PFSK-1 (cell line): Measurements from ENCODE around the gene TTC36.

ENCODE experiments used
- POLR2AphosphoS5 ChIP-seq: IDR thresholded peaks from 2 replicates; pipeline ENCODE4 v1.6.1; 2012; ENCODE audit warnings: low read depth, mild to moderate bottlenecking, control low read depth, low read length, moderate library complexity
- SIN3A ChIP-seq: IDR thresholded peaks from 2 replicates; pipeline ENCODE4 v1.6.1; 2012; ENCODE audit warnings: mild to moderate bottlenecking, low read length, moderate library complexity, borderline replicate concordance; ENCODE audit not compliant: insufficient read depth

- TF ChIP-seq POLR2AphosphoS5 (no peak), SIN3A (no peak)
Measured at GRCh38 chr11:118497831-118498230, 29.4 kb upstream of the TTC36 start.
